Measurements from ENCODE around the gene TMEM198.

GRCh38 chr2:219522111-219523030 lies 21.5 kb upstream of the TMEM198 start:
- TF ChIP-seq CTCF (optimal IDR thresholded peaks at IDR 0.05 in 1 of 3, IDR thresholded peaks at IDR 0.05 in 1 of 3, conservative IDR thresholded peaks at IDR 0.05 in 1 of 3; ENCODE audit: extremely low read depth in 1 of 3, insufficient read depth in 2 of 3, low read length in 3 of 3) (peak in 1 of 3 experiments; percentile 35), EZH2 (IDR thresholded peaks at IDR 0.05; ENCODE audit: low read length) (no peak)

Data from keratinocyte (primary cell).